Transverse colon (tissue), 4 donors: Measurements from ENCODE around the gene OPTN. TPM values are rescaled to one million over a fixed set of nuclear protein-coding genes. Genes with fewer than 3 reads are reported as not detected.
"Not testable (repeated sequence)": the region's sequence is repeated elsewhere in the genome, so short reads cannot be mapped to it uniquely, and the experiment has no call there.

ENCODE experiments used
- DNase-seq: peaks from one replicate; pipeline ENCODE4 v3.0.0-alpha.2; 2019
- H3K27ac ChIP-seq, 4 donors: fragments of 200-600 bp; sonication (generic); 2 replicates each; pipeline ENCODE4 v1.5.1; 2016 to 2018; ENCODE audit warnings: inconsistent platforms in 4 of 4
- H3K27me3 ChIP-seq: fragments of 200-600 bp; sonication (generic); 2 replicates; pipeline ENCODE4 v1.5.1; 2017; ENCODE audit warnings: inconsistent platforms
- H3K36me3 ChIP-seq, 4 donors: fragments of 200-600 bp; sonication (generic); 2 replicates each; pipeline ENCODE4 v1.5.1; 2017 to 2019; ENCODE audit warnings: inconsistent platforms in 4 of 4
- H3K4me1 ChIP-seq, 4 donors: fragments of 200-600 bp; sonication (generic); 2 replicates each; pipeline ENCODE4 v1.5.1; 2017 to 2020; ENCODE audit warnings: inconsistent platforms in 4 of 4
- H3K4me3 ChIP-seq, 4 donors: fragments of 200-600 bp; sonication (generic); 1 replicate in 1 of 4; 2 replicates in 3 of 4; pipeline versions ENCODE4 v1.5.1 to v1.6.1; 2017 to 2019; ENCODE audit warnings: inconsistent platforms in 4 of 4
- H3K9me3 ChIP-seq, 2 donors: fragments of 200-600 bp; sonication (generic); 2 replicates each; pipeline ENCODE4 v1.5.1; 2017 to 2019; ENCODE audit warnings: inconsistent platforms in 2 of 2
- CTCF ChIP-seq, 5 experiments: fragments of 200-600 bp in 3 of 5; fragments of 450-650 bp in 2 of 5; sonication (generic) in 3 of 5; IDR thresholded peaks; 1 replicate in 2 of 5; 2 replicates in 3 of 5; pipeline ENCODE4 v1.5.1; 2016 to 2017; ENCODE audit warnings: antibody characterized with exemption in 5 of 5, inconsistent platforms in 3 of 5, mild to moderate bottlenecking in 2 of 5, moderate library complexity in 1 of 5
- EP300 ChIP-seq: sonication (generic); formaldehyde crosslinking; IDR thresholded peaks from one replicate; pipeline ENCODE4 v1.6.1; 2017; ENCODE audit warnings: antibody characterized with exemption, low read depth
- POLR2A ChIP-seq: fragments of 450-650 bp; IDR thresholded peaks from one replicate; pipeline ENCODE4 v1.6.1; 2016; ENCODE audit warnings: antibody characterized with exemption, mild to moderate bottlenecking, moderate library complexity
- POLR2AphosphoS5 ChIP-seq, 3 donors: sonication (generic); formaldehyde crosslinking; IDR thresholded peaks; one replicate each; pipeline ENCODE4 v1.6.1; 2016; ENCODE audit warnings: antibody characterized with exemption in 3 of 3
- WGBS, 2 donors: methylation state at CpG; one replicate each; pipeline ENCODE4 v1.1.5; 2018; ENCODE audit warnings: low coverage in 1 of 2; 5-methylcytosine and 5-hydroxymethylcytosine counted together
- in situ Hi-C, 4 donors: fragments of 200-750 bp; cut with MboI; loops; one replicate each; pipeline versions ENCODE4 v1.15.0 to v1.15.1; 2017; ENCODE audit warnings: low sequenced_read_pairs in 3 of 4, low pct_ligation_motif_present in 1 of 4, low pct_unique_long_range_greater_than_20kb in 1 of 4
- intact Hi-C: fragments of 100-400 bp; cut with DNase I; formaldehyde crosslinking; loops from one replicate; pipeline ENCODE4 v1.15.1; 2023; ENCODE audit warnings: low total_unique reads
- total RNA-seq, 4 donors: library from RNA; depleted of rRNA; stranded (reverse); fragments of >200 nt; gene quantifications; one replicate each; pipeline ENCODE4 v1.1.0, GENCODE V29; 2016

OPTN gene
- total RNA-seq, 4 donors from 2014 or later: 39.2 to 74.8 (median 66.3) TPM

- no peaks in the 10 kb centered on the region for H3K36me3 ChIP-seq
- peaks cover 0 to 19% (median 4%) of the 10 kb centered on the region in 4 donors for H3K4me1 ChIP-seq
- H3K27me3 ChIP-seq: no peaks in the 10 kb centered on the region
- intact Hi-C loops: no loop called here
- TF ChIP-seq CTCF (IDR thresholded peaks at IDR 0.05): no peak
- TF ChIP-seq EP300: no peak
- no peak for TF ChIP-seq POLR2AphosphoS5 (IDR thresholded peaks at IDR 0.05)
- TF ChIP-seq POLR2A: no peak
- H3K9me3 ChIP-seq: peaks cover 0 to under 1% of the 10 kb centered on the region in 2 donors
- H3K4me3 ChIP-seq: no peak overlapping the region
- in situ Hi-C loops: loop anchor here in 1 of 4 donors (25.0 kb wide), 1 partner anchor 828 kb away; no protein-coding TSS in a partner anchor
- 80 to 85% methylated on average over 2 of the region's 2 CpGs for WGBS, 2 donors
- H3K27ac ChIP-seq: no peak overlapping the region
- DNase-seq: no peak
Observed at GRCh38 chr10:13090289-13090688, 9.7 kb upstream of the OPTN start.

- H3K27me3 ChIP-seq: no peaks in the 10 kb centered on the region
- H3K36me3 ChIP-seq: no peaks in the 10 kb centered on the region
- no peak overlapping the region for H3K4me3 ChIP-seq
- DNase-seq: no peak
- intact Hi-C loops (no loop called here), in situ Hi-C loops (loop anchor here in 1 of 4 donors (25.0 kb wide), 1 partner anchor 830 kb away; no protein-coding TSS in a partner anchor)
- no peak overlapping the region for H3K27ac ChIP-seq
- peaks cover 0 to 19% (median 4%) of the 10 kb centered on the region in 4 donors for H3K4me1 ChIP-seq
- TF ChIP-seq EP300 (no peak), POLR2A (no peak), POLR2AphosphoS5 (IDR thresholded peaks at IDR 0.05) (no peak), CTCF (IDR thresholded peaks at IDR 0.05) (no peak)
- 78 to 80% methylated on average over 3 of the region's 3 CpGs for WGBS, 2 donors
- H3K9me3 ChIP-seq: no peaks in the 10 kb centered on the region
Observed at GRCh38 chr10:13091801-13092200, 8.2 kb upstream of the OPTN start.

- no peaks in the 10 kb centered on the region for H3K36me3 ChIP-seq
- no peaks in the 10 kb centered on the region for H3K9me3 ChIP-seq
- no peak for DNase-seq
- WGBS, 2 donors: 78 to 86% methylated on average over 4 to 7 of the region's 7 CpGs
- intact Hi-C loops: no loop called here
- H3K27ac ChIP-seq: no peak overlapping the region
- no peak overlapping the region for H3K4me3 ChIP-seq
- TF ChIP-seq POLR2AphosphoS5 (IDR thresholded peaks at IDR 0.05) (no peak), EP300 (no peak), POLR2A (no peak), CTCF (IDR thresholded peaks at IDR 0.05) (no peak)
- H3K27me3 ChIP-seq: no peaks in the 10 kb centered on the region
- peaks cover 0 to 19% (median 4%) of the 10 kb centered on the region in 4 donors for H3K4me1 ChIP-seq
- in situ Hi-C loops: loop anchor here in 1 of 4 donors (25.0 kb wide), 1 partner anchor 830 kb away; no protein-coding TSS in a partner anchor
Observed at GRCh38 chr10:13092291-13093102, 7.5 kb upstream of the OPTN start.

- H3K9me3 ChIP-seq, H3K27ac ChIP-seq, H3K36me3 ChIP-seq, H3K4me1 ChIP-seq, H3K27me3 ChIP-seq, H3K4me3 ChIP-seq, DNase-seq, intact Hi-C loops: not testable (repeated sequence)
- 91 to 100% methylated on average over 1 to 4 of the region's 4 CpGs for WGBS, 2 donors
- in situ Hi-C loops: loop anchor here in 1 of 4 donors (25.0 kb wide), 1 partner anchor 832 kb away; no protein-coding TSS in a partner anchor
Observed at GRCh38 chr10:13094082-13094481, 5.9 kb upstream of the OPTN start.
